HL-60 (cell line): Measurements from ENCODE around the gene MRPS25.

ENCODE experiments used
- DNase-seq, 2 experiments: peaks; one replicate each; pipeline ENCODE4 v3.0.0-alpha.2; 2010 to 2020; ENCODE audit warnings: low read depth in 1 of 2, low spot score in 1 of 2
- H3K27ac ChIP-seq: fragments of 250-450 bp; sonication (Bioruptor Pico); replicated peaks from 2 replicates; pipeline ENCODE4 v1.5.1; 2020; ENCODE audit warnings: mild to moderate bottlenecking, moderate library complexity
- H3K27me3 ChIP-seq: fragments of 250-450 bp; sonication (Bioruptor Pico); 2 replicates; pipeline ENCODE4 v1.5.1; 2021; ENCODE audit warnings: mild to moderate bottlenecking, moderate library complexity; ENCODE audit not compliant: insufficient read depth, poor library complexity, severe bottlenecking
- H3K4me3 ChIP-seq: replicated peaks from 2 replicates; pipeline ENCODE4 v1.5.1; 2011; ENCODE audit warnings: mild to moderate bottlenecking, control low read depth, low read length; ENCODE audit not compliant: insufficient read depth
- GABPA ChIP-seq: IDR thresholded peaks from 2 replicates; pipeline ENCODE4 v1.6.1; 2012; ENCODE audit warnings: low read depth
- POLR2AphosphoS5 ChIP-seq: IDR thresholded peaks from 2 replicates; pipeline ENCODE4 v1.6.1; 2012; ENCODE audit warnings: low read depth
- SPI1 ChIP-seq: IDR thresholded peaks from 2 replicates; pipeline ENCODE4 v1.6.1; 2012; ENCODE audit warnings: low read depth, mild to moderate bottlenecking, borderline replicate concordance
- TF ChIP-seq, protein P1 (sequence below): IDR thresholded peaks from one replicate; pipeline ENCODE4 v1.5.1; 2011; ENCODE audit warnings: low read length, control low read depth, inconsistent platforms; ENCODE audit not compliant: insufficient read depth
- TF ChIP-seq, protein P2 (sequence below): IDR thresholded peaks from 2 replicates; pipeline ENCODE4 v1.6.1; 2012; ENCODE audit warnings: low read depth; ENCODE audit not compliant: insufficient replicate concordance

The MRPS25 gene

DNA sequence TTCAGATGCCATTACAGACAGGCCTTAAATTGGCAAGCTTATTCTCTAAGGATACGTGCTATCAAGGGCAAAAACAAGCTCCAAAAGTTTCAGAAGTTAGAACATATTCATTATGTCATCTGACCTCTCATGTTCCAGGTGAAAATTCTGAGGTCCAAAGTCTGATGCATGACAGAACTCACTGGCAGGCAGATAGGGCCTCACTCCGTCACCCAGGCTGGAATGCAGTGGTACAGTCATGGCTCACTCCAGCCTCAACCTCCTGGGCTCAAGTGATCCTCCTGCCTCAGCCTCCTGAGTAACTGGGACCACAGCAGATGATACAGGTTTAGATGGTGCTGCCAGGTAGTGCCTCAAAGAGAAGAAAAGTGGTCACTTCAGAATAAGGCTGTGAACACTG lies 15.5 kb downstream of the MRPS25 start:
- H3K27ac ChIP-seq: no peak overlapping the region
- no peaks in the 10 kb centered on the region for H3K27me3 ChIP-seq
- TF ChIP-seq GABPA (no peak), POLR2AphosphoS5 (no peak), SPI1 (no peak)
- TF ChIP-seq, protein P1, sequence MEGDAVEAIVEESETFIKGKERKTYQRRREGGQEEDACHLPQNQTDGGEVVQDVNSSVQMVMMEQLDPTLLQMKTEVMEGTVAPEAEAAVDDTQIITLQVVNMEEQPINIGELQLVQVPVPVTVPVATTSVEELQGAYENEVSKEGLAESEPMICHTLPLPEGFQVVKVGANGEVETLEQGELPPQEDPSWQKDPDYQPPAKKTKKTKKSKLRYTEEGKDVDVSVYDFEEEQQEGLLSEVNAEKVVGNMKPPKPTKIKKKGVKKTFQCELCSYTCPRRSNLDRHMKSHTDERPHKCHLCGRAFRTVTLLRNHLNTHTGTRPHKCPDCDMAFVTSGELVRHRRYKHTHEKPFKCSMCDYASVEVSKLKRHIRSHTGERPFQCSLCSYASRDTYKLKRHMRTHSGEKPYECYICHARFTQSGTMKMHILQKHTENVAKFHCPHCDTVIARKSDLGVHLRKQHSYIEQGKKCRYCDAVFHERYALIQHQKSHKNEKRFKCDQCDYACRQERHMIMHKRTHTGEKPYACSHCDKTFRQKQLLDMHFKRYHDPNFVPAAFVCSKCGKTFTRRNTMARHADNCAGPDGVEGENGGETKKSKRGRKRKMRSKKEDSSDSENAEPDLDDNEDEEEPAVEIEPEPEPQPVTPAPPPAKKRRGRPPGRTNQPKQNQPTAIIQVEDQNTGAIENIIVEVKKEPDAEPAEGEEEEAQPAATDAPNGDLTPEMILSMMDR: no peak
- TF ChIP-seq, protein P2, sequence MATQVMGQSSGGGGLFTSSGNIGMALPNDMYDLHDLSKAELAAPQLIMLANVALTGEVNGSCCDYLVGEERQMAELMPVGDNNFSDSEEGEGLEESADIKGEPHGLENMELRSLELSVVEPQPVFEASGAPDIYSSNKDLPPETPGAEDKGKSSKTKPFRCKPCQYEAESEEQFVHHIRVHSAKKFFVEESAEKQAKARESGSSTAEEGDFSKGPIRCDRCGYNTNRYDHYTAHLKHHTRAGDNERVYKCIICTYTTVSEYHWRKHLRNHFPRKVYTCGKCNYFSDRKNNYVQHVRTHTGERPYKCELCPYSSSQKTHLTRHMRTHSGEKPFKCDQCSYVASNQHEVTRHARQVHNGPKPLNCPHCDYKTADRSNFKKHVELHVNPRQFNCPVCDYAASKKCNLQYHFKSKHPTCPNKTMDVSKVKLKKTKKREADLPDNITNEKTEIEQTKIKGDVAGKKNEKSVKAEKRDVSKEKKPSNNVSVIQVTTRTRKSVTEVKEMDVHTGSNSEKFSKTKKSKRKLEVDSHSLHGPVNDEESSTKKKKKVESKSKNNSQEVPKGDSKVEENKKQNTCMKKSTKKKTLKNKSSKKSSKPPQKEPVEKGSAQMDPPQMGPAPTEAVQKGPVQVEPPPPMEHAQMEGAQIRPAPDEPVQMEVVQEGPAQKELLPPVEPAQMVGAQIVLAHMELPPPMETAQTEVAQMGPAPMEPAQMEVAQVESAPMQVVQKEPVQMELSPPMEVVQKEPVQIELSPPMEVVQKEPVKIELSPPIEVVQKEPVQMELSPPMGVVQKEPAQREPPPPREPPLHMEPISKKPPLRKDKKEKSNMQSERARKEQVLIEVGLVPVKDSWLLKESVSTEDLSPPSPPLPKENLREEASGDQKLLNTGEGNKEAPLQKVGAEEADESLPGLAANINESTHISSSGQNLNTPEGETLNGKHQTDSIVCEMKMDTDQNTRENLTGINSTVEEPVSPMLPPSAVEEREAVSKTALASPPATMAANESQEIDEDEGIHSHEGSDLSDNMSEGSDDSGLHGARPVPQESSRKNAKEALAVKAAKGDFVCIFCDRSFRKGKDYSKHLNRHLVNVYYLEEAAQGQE: no peak
- no peak for DNase-seq
- H3K4me3 ChIP-seq: no peak overlapping the region

DNA sequence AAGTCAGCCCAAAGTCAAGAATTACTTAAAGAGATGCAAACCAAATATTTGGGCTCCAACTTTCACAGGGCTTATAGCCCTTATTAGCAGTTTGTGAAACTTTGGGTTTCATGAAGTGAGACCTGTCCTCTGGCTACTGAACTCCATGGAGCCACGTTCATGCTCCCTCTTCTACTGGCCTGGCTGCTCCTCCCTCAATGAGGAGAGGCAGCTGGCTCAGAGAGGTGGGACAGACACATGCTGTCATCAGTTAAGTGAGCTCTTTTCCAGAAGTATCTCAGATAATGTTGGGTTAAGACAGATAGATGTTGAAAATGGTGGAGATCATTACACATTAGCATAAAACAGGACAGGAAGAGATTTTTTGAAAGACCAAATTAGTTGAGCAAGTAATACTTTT lies 19.4 kb downstream of the MRPS25 start:
- no peak for DNase-seq
- TF ChIP-seq GABPA: no peak
- TF ChIP-seq, protein P1: no peak
- TF ChIP-seq POLR2AphosphoS5: no peak
- no peak overlapping the region for H3K27ac ChIP-seq
- H3K27me3 ChIP-seq: no peaks in the 10 kb centered on the region
- no peak overlapping the region for H3K4me3 ChIP-seq

DNA sequence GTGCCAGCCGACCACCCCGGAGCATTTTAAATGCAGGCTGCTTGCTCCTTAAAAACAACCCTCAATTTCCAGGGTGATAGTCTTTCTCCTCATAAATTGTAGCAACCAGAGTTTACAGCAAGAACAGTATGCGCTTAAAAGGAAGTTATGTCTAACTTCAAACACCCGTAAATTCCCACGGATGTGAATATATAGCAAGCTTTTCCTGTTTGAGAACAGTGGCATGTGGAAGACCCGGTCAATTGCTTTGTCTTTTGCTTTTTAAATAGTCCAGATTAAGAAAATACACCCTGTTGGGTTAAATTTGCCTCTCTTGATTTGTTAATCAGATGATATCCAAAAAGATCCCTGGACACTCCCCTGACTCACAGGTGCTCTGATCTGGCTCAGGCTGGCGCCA lies 20.8 kb downstream of the MRPS25 start:
- H3K27ac ChIP-seq: no peak overlapping the region
- DNase-seq: no peak
- TF ChIP-seq GABPA (no peak), SPI1 (no peak), POLR2AphosphoS5 (no peak)
- TF ChIP-seq, protein P1: no peak
- TF ChIP-seq, protein P2: no peak

DNA sequence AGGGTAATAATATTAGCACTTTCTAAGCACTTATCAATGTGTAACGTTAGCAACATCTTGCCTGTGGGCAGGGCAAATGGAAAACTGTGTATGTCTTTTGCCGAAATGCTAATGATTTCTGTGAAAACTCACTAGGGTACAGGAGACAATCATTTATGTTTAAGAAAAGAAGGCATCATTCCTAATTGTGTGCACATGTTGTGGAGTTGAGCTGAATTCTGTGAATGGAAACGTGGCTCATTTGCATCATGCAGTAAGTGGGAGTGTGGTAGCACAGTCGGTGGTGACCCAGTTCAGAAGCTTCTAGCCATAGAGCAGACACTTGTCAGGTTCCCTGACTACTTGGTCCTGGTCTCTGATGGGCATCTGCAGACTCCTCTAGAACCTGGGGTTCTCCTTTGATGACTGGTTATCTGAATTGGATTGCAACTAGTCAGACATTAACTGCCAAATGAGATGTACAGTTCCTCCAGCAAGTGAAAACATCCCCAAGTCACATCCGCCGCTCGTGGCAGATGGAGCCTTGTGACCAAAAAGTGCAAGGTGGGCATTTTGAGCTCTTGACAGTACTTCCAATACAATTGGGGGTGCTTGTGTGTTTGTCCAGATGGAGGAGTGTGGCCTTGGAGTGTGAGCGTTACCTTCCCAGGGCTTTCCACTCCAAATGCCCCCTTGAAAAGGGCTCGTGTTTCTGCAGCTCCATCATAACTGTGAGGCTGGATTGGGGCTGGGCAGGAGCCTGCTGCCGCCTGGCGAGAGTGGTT lies 21.5 kb downstream of the MRPS25 start:
- no peak for DNase-seq
- TF ChIP-seq SPI1 (no peak), GABPA (no peak), POLR2AphosphoS5 (no peak)
- TF ChIP-seq, protein P1: no peak
- TF ChIP-seq, protein P2: no peak
- no peak overlapping the region for H3K27ac ChIP-seq
- no peak overlapping the region for H3K4me3 ChIP-seq
- no peaks in the 10 kb centered on the region for H3K27me3 ChIP-seq

More for the DNA sequence above, 20.8 kb downstream of the MRPS25 start:
- H3K27me3 ChIP-seq: no peaks in the 10 kb centered on the region
- no peak overlapping the region for H3K4me3 ChIP-seq
